Stimulated activated CD4-positive, alpha-beta T cell treated with anti-CD3 and anti-CD28 coated beads, TNF-alpha, amount 100 ng/mL, for 4 hours (primary cell): Measurements from ENCODE around the gene GLT1D1.
"Not testable (repeated sequence)": the region's sequence is repeated elsewhere in the genome, so short reads cannot be mapped to it uniquely, and the experiment has no call there.

Experiments used
- DNase-seq, 3 experiments: peaks; one replicate each; pipeline ENCODE4 v3.0.0-alpha.2; 2020; ENCODE audit warnings: low read depth in 3 of 3

The GLT1D1 gene

DNA sequence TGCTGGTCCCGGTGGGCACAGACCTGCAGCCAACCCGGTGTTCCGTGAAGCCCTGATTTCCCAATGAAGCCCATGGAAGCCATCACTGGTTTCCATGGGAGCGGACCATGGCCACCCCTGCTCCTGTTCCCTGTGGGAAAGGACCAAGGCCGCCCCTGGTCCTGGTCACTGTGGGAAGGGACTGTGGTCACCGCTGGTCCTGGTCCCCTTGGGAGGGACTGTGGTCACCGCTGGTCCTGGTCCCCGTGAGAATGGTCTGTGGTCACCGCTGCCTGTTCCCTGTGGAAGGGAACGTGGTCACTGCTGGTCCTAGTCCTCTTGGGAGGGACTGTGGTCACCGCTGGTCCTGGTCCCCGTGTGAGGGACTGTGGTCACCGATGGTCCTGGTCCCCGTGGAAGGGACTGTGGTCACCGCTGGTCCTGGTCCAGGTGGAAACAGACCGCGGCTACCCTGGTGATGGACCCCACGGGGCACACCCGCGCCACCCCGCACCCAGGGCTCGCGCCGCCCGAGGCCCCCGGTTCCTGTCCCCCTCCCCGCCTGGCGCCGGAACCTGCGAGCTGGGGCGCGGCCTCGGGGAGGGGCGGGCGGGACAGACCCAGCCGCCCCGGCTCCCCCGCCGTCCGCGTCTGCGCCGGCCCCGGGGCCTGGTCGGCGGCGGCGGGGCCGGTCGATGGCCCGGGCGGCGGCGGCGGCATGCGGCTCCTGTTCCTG, at the start of gene GLT1D1:
Gene GLT1D1 (plus strand): TSS at position 594 of the 715 bp plus-strand sequence. CDS start 104 bp downstream, at position 698.
- no peak for DNase-seq

DNA sequence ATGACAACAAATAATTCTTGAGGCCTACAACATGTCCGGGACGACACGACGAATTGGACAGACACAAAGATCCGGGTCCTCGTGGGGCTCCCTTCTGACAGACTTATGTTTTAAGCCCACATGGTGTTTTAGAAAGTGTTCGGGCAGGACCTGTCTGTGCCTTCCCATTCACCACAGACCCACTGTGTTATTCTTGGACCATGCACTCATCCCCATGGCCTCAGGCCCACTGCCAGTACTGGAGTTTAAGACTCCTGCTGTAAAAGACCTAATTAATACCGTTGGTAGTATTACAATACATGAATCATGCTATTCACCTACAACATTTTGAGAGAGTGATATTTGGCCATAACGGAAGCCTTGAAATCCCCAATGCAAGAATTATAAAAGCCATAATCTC, 49.5 kb upstream of the GLT1D1 start:
- DNase-seq, result no peak

DNA sequence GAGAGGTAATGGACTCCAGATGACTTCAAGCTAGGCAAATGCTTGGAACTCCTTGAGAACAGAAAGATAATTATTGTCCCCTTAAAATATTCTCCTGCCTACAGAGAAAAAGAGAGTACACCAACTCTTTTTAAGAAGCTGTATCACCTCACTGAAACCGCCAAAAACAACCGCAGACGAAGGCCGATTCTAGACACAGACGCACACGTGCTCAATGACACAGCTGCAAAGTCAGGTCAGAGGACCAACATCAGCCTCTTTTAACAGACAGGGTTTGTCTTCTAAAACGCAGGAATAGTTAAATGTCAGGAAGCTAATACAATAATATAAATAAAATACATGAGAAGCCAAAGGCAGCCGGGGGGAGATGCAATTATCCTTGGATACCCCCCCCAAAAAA, 48.5 kb upstream of the GLT1D1 start:
- DNase-seq, result no peak

DNA sequence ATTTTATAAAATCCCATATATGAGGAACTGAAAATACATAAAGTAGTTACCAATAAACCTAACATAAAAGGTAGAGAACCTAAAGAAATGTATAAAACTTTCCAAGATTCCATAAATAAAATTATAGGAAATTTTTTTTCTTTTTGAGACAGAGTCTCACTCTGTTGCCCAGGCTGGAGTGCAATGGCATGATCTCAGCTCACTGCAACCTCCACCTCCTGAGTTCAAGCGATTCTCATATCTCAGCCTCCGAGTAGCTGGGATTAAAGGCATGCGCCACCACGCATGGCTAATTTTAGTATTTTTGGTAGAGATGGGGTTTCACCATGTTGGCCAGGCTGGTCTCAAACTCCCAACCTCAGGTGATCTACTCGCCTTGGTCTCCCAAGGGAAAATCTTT, 47.9 kb upstream of the GLT1D1 start:
- DNase-seq, result not testable (repeated sequence)

DNA sequence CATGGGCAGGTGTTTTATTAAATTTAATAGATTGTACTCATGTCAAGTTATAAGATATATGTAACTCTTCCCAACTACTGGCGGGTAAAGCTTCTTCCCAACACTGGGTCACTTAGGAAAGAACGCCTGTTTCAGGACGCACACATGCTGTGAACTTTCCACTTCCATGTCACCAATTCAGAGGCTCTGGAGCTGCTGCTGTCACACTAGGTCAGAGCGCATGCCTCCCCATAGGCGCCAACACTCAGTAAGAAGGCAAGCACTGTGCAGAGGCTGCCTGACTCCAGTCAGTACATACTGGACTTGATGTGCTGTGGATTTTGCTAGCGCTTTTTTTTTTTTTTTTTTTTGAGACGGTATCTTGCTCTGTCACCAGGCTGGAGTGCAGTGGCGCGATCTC, 46.7 kb upstream of the GLT1D1 start:
- DNase-seq, result no peak

DNA sequence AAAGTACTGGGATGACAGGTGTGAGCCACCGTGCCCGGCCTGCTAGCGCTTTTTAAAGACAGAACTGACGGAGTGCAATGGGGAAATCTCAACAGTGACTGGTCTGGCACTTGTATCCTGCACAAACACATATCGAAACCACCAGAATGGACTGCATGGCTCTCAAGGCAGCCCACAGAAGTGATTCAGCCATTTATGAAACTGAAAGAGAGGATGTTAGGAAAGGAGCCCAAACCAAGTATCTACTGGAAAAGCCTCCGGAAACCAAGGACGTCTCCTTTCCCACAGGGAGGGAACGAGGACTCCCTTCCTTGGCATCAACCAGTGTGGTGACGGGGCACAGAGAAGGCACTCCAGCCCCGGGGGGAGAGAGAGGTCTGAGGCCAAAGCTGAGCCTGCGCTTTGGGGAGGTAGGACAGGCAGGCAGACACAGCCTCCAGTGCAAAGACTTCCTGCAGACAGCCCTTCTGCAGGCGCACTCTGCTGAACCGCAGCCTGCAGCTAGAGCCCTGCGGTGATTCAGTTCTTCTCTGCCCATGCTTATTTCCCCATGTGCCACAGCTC, 46.0 kb upstream of the GLT1D1 start:
- no peak for DNase-seq

DNA sequence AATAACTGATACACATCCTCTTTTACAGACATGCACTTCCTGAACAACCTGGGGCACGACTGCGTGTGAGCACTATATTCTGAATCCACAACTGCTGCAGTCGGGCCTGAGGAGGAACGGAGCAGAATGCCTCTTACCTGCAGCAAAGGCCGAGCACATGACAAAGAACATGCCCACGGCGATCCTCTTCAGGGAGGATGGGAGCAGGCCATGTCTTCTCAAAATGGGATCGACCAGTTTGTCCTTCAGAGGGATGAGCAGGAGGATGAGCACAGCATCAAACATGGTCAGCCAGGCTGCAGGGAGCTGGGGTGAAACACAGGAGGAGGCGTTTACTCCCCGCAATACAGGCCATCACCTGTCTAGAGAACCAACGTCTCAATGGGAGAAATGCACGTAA, 44.6 kb upstream of the GLT1D1 start:
- DNase-seq, result no peak

DNA sequence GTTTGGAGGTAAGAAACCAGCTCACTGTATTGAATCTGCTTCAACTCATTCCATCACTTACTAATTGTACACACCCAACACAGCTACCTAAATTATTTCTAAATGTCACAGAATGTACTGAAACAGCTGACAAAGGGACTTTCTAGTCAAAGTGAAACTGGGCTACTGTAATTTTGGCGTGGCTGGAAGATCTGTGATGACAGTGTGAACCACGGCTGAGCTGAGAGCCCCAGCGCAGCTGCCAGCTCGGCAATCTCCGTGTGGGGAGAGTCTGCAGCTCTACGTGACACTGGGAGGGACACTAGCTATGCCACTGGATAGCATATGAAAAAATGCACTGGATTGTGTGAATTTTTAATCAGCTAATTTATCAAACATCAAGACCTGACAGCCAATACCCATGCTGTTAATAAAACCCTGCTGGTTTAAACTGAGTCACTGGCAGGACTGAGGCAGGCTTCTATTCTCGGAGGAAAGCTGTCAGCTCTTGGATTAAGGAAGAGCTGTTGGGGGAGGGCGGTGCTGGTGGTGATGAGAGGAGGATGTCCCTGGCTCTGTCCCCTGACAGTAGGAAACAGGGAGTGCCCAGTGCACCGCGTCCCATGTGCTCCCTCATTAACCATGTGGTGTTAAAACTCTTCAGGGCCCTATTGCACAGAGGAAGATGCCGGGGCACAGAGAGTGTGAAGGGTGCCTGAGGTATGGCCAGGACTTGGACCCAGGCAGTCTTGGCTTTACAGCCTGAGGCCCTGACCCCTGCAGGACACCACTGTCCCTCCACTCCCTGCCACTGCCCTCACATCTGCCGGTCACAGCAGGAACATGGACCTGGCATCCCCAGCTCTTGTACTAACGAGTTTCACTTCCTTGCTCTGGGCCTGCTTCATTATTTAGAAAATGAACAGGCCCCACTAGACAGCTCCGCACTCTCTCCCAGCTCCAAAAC, 42.8 kb upstream of the GLT1D1 start:
- DNase-seq, result no peak

DNA sequence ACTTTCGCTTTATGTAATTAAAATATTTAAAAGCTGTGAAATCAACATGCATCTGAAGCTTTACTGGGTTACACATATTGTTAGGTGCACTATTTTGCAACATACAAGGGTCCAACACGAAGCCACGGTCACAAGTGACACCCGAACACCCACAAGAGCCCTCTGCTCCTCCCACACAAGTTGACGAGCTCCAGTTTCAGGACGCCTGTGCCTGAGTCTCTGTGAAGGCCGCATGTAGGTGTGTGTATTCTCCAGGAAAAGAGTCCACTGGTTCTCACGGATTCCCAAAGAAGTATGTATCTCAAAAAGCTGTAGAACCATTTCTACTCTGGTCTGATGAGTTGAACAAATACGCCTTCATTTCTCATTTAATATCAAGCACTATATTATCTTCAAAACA, 41.5 kb upstream of the GLT1D1 start:
- no peak for DNase-seq

DNA sequence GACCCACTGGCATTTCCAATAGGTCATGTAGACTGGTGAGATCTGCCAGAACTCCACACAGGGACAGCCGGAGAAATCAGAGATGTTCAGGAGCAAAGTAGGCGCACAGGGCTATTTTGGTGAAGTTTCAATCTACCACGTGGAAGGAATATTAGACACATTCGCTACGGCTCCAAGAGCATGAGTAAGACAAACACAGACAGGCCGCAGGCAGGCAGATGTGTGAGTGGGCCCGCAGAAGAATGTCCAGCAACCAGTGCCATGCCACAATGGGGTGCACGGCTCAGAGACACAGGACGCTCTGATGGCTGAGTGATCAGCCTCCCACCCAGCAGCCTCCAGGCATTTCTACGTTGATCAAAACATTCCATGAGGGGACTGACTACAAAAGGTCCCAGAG, 39.9 kb upstream of the GLT1D1 start:
- no peak for DNase-seq

DNA sequence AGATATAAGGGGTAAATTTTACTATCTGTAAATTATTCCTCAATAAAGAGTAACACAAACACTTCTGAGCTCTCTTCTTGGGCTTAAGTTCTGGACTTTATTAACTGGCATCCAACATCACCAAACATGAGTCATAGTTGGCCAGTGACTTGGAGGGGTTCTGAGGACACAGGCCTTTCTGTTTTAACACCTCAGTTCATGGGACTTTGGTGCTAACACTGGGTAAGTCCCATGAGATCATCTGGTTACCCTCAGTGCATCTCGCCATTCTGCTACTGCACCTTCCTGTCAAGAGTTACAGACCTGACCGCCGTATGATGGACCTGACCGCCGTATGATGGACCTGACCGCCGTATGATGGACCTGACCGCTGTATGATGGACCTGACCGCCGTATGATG, 39.4 kb upstream of the GLT1D1 start:
- DNase-seq, result no peak

DNA sequence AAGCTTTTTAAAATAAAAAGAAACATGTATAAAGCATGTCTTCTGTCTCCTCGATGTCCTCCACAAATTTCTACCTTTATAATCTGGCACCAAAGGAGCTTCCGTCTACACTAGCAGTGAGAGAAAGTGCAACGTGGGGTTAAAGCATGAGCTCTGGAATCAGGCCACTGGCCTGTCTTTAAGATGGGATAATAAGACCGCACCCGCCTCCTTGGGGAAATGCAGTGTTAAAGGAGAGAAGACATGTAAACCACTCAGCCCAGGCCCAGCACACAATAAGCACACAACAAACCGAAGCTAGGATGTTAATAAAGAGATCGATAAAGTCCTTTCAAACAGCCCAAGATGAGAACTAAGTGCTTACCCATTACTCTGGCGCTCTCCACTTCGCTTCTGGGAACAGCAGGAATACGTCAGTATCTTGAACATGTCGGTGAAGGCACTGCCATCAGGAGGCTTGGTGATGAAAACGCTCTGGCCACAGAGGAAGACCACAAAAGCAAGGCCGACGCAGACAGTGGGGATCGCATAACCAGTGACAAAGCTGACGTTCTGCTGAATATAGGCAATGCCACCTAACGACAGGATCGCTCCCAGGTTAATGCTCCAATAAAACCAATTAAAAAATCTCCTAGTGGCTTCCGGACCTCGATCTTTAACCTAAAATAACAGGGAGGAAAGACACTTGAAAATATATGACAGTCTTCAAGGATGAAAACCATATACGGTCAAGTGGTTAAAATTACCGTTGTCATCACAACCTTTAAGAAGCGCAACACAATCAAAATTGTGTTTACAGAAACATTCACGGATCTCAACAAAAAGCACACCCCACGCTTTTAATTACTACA, 38.6 kb upstream of the GLT1D1 start:
- DNase-seq, result no peak

DNA sequence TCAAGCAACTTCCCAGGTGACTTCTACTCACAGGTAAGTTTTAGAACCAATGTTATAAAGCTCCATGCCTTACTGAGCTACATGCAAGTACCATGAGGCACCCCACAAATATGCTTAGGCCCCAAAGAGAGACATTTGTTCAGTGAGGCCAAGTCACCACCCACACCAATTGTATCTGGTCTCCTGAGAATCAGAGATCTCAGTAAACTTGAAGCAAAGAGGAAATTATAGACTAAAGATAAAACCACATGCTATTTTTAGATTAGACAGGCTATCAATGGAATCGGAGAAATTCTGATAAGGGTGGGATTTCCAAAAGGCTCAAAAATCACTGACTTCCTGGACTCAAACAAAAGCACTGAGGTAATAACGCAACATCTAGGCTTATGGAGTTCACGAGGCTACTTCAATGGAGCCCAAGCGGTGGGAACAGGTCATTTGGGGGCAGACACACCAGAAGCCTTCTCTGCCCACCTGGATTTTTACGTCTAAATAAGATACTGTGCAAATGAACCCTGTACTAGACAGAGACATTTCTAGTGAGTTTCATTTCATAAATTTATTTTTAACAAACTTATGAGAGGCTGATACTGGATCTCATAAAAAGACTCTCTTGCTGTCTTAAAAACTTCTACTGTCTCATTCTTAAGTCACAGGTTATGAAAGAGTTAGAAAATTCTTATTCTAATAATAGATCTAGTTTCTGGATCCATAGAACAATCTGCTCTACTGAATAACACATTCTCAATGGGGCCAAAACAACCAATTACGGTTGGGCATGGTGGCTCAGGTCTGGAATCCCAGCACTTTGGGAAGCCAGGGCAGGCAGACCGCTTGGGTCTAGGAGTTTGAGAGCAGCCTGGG, 37.3 kb upstream of the GLT1D1 start:
- DNase-seq, result no peak

DNA sequence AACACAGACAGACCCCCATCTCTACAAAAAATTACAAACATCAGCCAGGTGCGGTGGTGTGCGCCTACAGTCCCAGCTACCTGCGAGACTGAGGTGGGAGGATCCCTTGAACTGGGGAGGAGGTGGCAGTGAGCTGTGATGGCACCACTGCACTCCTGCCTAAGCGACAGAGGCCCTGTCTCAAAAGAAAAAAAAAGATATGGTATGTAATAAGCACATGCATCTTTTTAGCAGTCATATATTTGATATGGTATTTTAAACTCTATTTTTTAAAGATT, 36.7 kb upstream of the GLT1D1 start:
- DNase-seq, result no peak

DNA sequence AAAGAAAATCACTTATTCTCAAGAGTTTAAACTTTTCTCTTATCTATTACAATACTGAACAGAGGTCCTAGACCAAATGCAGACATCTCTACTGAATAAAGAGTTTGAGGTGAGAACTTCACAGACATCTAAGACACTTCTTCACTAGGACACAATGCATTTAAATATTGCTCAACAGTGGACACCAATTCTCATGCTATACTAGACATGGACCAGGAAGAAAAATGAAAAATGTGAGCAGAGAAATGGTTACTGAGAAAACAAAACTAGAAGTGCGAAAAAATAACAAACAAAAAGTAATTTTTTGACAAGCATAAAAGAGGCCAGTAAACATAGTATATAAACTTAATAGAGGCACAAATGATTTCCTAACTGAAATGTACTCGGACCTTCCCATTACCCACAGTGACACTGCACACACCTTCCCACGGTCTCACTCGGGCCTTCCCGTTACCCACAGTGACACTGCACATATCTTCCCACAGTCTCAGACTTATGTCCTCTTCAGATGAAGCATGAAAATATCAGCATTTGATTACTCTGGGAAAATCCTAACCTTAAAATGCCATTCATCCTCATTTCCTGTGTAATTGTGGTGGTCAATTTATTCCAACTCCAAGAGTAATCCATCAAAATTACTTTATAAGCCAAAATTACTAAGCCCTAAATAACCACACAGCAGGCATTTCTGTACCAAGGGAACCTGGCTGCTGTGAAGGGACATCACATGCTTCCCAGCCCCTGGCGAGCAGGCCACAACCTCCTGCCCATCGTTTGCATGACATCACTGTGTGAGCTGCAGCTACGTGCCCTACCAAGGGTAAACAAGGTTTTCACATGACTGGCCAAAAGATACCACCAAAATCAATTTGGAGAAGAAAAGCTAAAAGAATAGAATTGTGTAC, 35.9 kb upstream of the GLT1D1 start:
- DNase-seq, result no peak

DNA sequence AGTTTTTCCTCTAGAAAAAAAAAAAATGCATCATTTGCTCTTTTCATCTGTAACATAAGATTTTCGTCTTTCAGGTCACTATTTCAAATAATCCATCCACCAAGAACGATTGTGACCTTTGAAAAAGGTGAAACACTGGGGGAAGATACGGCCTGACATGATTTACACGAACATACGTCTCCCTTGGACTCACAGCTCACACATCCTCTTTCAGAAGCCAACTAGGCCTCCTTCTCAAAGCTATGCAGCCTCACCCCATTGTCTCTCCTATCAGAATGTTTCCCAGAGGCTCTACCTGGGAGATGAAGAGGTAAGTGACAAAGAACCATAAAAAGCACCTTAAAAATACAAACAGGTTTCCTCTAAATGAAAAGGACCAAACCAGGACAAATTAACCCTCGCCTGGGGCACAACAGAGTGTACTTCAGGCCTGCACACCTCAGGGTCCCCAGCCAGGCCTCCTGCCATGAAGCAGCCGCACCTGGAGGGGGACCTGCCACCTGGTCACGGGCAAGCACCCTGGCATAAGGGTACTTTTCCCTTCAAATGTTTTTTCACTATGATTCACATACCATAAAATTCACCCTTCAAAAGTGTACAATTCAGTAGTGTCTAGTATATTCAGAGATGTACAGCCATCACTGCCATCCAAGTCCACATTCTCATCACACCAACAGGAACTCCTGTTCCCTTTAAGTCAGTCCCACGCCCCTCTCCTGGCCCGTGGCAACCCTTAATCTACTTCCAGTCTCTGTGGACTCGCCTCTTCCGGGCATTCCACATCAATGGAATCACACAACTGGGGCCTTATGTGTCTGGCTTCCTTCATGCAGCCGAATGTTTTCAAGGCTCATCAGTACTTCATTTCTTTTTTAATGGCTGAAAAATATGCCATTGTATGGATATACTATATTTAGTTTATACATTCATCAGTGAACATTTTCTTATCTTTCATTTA, 34.9 kb upstream of the GLT1D1 start:
- no peak for DNase-seq

DNA sequence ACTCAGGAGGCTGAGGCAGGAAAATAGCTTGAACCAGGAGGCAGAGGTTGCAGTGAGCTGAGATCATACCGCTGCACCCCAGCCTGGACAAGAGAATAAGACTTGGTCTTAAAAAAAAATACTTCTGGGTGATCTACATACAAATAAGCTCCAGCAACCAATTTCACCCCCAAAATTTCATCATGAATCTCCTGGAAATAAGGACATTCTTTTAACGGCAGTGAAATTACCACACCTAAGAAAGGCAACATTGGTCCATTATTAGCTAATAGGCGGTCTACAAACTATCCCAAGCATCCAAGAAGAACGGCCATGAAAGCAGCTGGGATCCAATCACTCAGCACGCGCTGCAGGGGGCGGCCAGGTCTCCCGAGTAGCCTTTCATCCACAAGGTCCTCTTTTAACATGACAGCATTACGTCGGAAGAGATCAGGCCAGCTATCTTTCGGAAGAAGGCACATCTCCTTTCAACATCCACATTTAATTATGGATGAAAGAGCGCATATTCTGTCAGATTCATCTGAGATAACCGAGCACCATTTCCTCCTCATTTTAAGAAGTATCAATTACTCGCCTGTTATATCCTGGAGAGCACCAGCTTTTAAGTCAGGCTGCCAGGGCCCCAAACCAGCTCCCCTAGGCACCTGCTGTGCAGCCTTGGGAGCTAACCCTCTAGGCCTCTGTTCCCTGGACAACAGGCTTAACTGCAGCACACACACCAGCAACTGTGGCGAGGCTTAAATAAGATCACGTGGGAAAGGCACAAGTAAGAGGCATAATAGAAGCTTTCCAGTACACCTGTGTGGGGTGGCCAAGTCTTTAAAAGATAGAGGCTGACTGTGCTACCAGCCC, 33.8 kb upstream of the GLT1D1 start:
- DNase-seq, result no peak

DNA sequence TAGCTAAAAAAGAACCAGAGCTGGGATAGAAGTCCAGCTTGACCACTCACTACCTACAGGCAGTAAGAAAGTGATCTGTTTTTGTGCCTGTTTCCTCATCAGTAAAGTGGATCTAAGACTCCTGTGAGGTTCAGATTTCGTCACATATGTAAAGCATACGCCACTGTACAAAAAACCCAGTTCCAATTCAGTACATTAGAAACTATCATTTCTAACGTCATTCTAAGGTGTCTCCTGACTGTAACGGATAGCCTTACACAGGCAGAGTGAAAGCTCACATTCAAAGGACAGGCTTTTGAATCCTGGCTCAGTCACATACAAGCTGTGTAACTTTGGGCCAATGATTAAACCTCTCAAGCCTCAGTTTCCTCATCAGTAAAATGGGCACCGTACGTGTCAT, 33.0 kb upstream of the GLT1D1 start:
- no peak for DNase-seq
